ENCODE results near the gene OASL.

OASL gene

GRCh38 chr12:121088195-121088585 is 49.1 kb upstream of the OASL start:
- no peaks in the 10 kb centered on the region for H3K9me3 ChIP-seq (ENCODE audit: control insufficient read depth, insufficient read depth, low read depth, low read length)
- no peak overlapping the region for H3K27ac ChIP-seq (ENCODE audit: extremely low read depth, low read depth, low read length)
- CTCF ChIA-PET = no interaction called here
- POLR2A ChIA-PET = interaction anchor here (0.6 kb wide), 1 partner anchor 274 kb away, joined by 4 read pairs; no protein-coding TSS in a partner anchor
- TF ChIP-seq TCF7L2 (IDR thresholded peaks at IDR 0.05; ENCODE audit: borderline replicate concordance, low read depth, low read length) (no peak), ZNF560 (tag by site-specific recombination; IDR thresholded peaks at IDR 0.05; ENCODE audit: borderline replicate concordance) (no peak), ZNF266 (tag by site-specific recombination; IDR thresholded peaks at IDR 0.05; ENCODE audit: low read depth) (no peak), ZIC2 (tag by site-specific recombination; IDR thresholded peaks at IDR 0.05) (no peak), ZNF830 (tag by site-specific recombination; IDR thresholded peaks at IDR 0.05; ENCODE audit: low read depth) (no peak), ZNF2 (tag by site-specific recombination; IDR thresholded peaks at IDR 0.05) (no peak), ZNF561 (tag by site-specific recombination; IDR thresholded peaks at IDR 0.05; ENCODE audit: borderline replicate concordance) (no peak), ZNF169 (tag by site-specific recombination; IDR thresholded peaks at IDR 0.05) (no peak)
- no peak overlapping the region for H3K4me3 ChIP-seq (ENCODE audit: low read depth, low read length)
- no peaks in the 10 kb centered on the region for H3K4me1 ChIP-seq (ENCODE audit: control insufficient read depth, insufficient read depth, low read length)
- no peaks in the 10 kb centered on the region for H3K36me3 ChIP-seq (ENCODE audit: control insufficient read depth in 2 of 2, insufficient read depth in 1 of 2, low read length in 2 of 2)

- TF ChIP-seq ZNF175 (tag by site-specific recombination; IDR thresholded peaks at IDR 0.05) (no peak), ZNF24 (tag by site-specific recombination; IDR thresholded peaks at IDR 0.05) (no peak), ZNF391 (tag by site-specific recombination; IDR thresholded peaks at IDR 0.05; ENCODE audit: borderline replicate concordance, low read depth) (no peak), ZNF19 (tag by site-specific recombination; IDR thresholded peaks at IDR 0.05; ENCODE audit: low read depth) (no peak), KLF8 (tag by site-specific recombination; IDR thresholded peaks at IDR 0.05) (no peak), ZNF366 (tag by site-specific recombination; conservative IDR thresholded peaks at IDR 0.05) (no peak), ZNF837 (tag by site-specific recombination; IDR thresholded peaks at IDR 0.05) (no peak), HIC1 (tag by site-specific recombination; IDR thresholded peaks at IDR 0.05) (no peak), ZSCAN23 (tag by site-specific recombination; IDR thresholded peaks at IDR 0.05) (no peak)
- TF ChIP-seq, protein P1, sequence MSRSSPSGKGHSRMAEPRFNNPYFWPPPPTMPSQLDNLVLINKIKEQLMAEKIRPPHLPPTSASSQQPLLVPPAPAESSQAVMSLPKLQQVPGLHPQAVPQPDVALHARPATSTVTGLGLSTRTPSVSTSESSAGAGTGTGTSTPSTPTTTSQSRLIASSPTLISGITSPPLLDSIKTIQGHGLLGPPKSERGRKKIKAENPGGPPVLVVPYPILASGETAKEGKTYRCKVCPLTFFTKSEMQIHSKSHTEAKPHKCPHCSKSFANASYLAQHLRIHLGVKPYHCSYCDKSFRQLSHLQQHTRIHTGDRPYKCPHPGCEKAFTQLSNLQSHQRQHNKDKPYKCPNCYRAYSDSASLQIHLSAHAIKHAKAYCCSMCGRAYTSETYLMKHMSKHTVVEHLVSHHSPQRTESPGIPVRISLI (tag by site-specific recombination; IDR thresholded peaks at IDR 0.05) = no peak
- TF ChIP-seq, protein P2, sequence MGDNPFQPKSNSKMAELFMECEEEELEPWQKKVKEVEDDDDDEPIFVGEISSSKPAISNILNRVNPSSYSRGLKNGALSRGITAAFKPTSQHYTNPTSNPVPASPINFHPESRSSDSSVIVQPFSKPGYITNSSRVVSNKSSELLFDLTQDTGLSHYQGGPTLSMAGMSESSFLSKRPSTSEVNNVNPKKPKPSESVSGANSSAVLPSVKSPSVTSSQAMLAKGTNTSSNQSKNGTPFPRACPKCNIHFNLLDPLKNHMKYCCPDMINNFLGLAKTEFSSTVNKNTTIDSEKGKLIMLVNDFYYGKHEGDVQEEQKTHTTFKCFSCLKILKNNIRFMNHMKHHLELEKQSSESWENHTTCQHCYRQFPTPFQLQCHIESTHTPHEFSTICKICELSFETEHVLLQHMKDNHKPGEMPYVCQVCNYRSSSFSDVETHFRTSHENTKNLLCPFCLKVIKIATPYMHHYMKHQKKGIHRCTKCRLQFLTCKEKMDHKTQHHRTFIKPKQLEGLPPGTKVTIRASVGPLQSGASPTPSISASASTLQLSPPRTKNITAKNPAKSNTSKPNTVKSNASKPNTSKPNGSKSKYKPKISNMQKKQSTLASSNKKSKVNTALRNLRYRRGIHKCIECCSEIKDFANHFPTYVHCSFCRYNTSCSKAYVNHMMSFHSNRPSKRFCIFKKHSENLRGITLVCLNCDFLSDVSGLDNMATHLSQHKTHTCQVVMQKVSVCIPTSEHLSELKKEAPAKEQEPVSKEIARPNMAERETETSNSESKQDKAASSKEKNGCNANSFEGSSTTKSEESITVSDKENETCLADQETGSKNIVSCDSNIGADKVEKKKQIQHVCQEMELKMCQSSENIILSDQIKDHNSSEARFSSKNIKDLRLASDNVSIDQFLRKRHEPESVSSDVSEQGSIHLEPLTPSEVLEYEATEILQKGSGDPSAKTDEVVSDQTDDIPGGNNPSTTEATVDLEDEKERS (tag by site-specific recombination; IDR thresholded peaks at IDR 0.05) = no peak
- POLR2A ChIA-PET = interaction anchor here (0.6 kb wide), 1 partner anchor 275 kb away, joined by 4 read pairs; no protein-coding TSS in a partner anchor
- Histone ChIP-seq H3K4me1 (ENCODE audit: control insufficient read depth, insufficient read depth, low read length) (no peaks in the 10 kb centered on the region), H3K36me3 (ENCODE audit: control insufficient read depth in 2 of 2, insufficient read depth in 1 of 2, low read length in 2 of 2) (no peaks in the 10 kb centered on the region), H3K27ac (ENCODE audit: extremely low read depth, low read depth, low read length) (no peak overlapping the region), H3K4me3 (ENCODE audit: low read depth, low read length) (no peak overlapping the region), H3K9me3 (ENCODE audit: control insufficient read depth, insufficient read depth, low read depth, low read length) (no peaks in the 10 kb centered on the region)
- CTCF ChIA-PET = no interaction called here
Measured at GRCh38 chr12:121087467-121088194, 48.6 kb upstream of the OASL start.

Measured in HEK293 (cell line).